Fibroblast of villous mesenchyme (primary cell): ENCODE measurements around the gene RLBP1. TPM values are rescaled to one million over a fixed set of nuclear protein-coding genes. Genes with fewer than 3 reads are reported as not detected.

ENCODE experiments used
- DNase-seq: peaks from one replicate; pipeline ENCODE4 v3.0.0-alpha.2; 2010; ENCODE audit warnings: low read depth
- H3K4me3 ChIP-seq: 2 replicates; pipeline ENCODE4 v1.5.1; 2011; ENCODE audit warnings: low read depth, mild to moderate bottlenecking, low read length
- total RNA-seq: library from RNA; depleted of rRNA; stranded (reverse); fragments of >200 nt; gene quantifications from 2 replicates; pipeline ENCODE4 v1.2.3, GENCODE V29; 2012
- TF ChIP-seq, protein P1 (sequence below): IDR thresholded peaks from 2 replicates; pipeline ENCODE4 v1.5.1; 2012; ENCODE audit warnings: low read depth, mild to moderate bottlenecking, low read length; ENCODE audit not compliant: insufficient read depth

Gene RLBP1
- total RNA-seq, 1 donor: not detected

DNA sequence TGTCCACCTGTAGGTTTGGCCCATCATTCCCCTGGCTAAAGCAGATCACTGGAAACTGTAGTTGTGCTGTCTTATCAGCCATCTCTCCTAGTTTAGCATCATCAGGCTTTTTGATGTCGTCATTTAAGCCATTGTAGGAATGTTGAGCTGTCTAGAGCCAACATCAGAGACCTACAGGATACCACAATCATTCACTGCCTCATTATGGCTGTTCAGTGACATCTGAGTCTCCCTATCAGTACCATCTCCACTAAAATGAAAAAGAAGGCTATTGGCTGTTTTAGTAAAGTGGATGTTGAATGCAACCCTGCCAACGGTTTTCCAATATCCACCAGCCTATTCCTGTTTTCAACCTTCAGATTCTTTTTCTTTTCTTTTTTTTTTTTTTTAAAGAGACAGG is 29.2 kb downstream of the RLBP1 start:
- TF ChIP-seq, protein P1, sequence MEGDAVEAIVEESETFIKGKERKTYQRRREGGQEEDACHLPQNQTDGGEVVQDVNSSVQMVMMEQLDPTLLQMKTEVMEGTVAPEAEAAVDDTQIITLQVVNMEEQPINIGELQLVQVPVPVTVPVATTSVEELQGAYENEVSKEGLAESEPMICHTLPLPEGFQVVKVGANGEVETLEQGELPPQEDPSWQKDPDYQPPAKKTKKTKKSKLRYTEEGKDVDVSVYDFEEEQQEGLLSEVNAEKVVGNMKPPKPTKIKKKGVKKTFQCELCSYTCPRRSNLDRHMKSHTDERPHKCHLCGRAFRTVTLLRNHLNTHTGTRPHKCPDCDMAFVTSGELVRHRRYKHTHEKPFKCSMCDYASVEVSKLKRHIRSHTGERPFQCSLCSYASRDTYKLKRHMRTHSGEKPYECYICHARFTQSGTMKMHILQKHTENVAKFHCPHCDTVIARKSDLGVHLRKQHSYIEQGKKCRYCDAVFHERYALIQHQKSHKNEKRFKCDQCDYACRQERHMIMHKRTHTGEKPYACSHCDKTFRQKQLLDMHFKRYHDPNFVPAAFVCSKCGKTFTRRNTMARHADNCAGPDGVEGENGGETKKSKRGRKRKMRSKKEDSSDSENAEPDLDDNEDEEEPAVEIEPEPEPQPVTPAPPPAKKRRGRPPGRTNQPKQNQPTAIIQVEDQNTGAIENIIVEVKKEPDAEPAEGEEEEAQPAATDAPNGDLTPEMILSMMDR: no peak
- no peak for DNase-seq
- H3K4me3 ChIP-seq: no peak overlapping the region

DNA sequence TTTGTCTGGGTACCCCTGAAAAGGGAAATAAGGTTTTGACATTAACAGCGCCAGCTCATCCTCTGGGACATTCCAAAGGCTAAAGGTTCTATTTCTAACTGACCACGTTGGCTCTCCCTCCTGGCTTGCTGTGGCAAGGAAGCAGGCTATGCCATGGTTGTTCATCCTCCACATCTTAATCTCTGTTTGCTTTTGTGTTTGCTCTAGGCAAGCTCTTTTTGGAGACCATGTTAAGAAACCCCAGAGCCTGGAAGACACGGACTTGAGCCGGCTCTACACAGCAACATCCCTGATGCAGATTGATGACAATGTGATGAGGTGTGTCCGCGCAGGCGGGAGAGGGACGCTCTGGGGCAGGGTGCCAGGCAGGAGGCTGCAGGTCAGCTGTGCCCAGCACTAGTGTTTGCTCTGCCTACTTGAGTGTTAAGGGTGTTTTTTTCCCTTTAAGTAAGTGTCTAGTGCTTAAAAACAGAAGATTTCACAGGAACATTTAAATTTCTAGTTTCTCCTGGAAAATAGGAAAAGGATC is 33.3 kb downstream of the RLBP1 start:
- DNase-seq: no peak
- H3K4me3 ChIP-seq: no peak overlapping the region
- TF ChIP-seq, protein P1: no peak

DNA sequence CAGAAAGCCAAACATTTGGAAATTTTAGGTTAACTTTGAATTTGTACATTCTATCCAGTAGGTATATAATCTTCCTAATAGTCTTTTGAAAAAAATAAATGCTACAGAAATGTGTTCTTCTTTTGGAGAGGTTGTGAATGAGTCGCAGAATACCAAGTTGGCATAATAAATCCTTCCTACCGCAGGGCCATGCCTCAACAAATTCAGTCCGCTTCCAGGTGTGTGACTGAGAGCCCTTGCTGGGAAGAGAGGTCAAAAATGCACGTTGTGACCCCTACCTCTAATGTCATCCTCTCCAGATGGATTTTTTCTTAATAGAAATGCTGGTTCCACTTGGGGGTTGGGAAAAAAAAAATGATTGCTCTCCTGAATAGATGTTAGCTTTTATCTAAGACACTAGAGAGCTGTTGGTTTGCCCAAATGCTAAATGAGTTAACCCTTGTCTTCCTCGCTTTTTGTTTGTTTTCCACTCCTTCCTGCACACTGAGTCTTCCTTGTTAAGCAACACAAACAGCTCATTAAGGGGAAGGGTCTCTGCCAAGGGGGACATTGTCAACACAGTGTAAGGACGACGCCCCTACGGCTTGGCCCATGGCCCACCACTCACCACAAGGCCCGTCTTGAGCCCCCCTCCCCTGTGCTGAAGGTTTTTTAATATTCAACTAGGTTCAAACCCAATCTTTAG is 33.9 kb downstream of the RLBP1 start:
- no peak overlapping the region for H3K4me3 ChIP-seq
- TF ChIP-seq, protein P1: no peak
- DNase-seq: no peak

DNA sequence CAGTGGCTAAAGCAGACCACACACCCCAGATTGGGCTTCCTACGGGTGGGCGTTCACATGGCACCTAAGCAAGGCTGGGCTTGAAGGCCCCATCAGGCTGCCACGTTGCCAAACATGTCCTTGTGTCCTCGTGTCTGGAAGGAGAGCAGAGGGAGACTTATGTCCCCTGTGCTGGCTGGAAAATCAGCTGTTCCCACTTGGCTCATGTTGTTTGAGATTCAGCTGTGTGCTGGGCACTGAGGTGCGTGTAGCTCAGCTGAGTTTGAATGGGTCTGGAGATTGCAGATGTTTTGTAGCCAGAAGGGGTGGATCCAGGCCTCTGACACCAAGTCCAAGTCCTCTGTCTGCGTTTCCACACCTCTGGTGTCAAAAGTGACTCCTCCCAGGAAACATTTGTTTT is 34.6 kb downstream of the RLBP1 start:
- H3K4me3 ChIP-seq: no peak overlapping the region
- TF ChIP-seq, protein P1: no peak
- no peak for DNase-seq

DNA sequence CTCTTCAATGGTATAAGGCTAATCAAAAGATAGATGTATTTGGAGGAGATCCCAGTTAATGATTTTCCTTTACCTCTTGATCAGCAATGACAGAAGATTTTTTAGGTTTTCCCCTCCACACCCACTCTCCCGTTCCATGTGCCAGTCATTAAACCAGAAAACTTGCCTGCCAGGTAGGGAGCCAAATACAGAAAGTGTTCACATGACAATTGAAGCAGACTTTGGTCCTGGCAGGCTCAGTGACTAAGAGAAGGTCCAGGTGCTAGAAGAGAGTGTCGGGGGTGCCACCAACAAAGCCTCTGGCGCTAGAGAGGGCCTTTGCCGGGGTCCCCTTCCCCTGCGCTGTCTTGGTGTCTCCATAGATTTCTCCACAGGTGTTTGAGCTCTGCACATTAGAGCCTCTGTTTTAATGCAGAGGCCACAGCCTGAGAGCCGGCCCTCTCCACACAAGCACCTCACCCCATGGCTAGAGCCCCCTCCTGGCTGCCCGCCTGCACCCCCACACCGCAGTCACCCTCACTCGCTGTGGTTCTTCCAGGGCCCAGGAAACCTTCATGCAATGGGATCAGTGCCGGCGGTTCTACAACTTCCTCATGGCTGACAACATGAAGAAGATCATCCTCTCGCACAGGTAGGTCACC is 36.4 kb downstream of the RLBP1 start:
- no peak for DNase-seq
- no peak overlapping the region for H3K4me3 ChIP-seq
- TF ChIP-seq, protein P1: no peak

DNA sequence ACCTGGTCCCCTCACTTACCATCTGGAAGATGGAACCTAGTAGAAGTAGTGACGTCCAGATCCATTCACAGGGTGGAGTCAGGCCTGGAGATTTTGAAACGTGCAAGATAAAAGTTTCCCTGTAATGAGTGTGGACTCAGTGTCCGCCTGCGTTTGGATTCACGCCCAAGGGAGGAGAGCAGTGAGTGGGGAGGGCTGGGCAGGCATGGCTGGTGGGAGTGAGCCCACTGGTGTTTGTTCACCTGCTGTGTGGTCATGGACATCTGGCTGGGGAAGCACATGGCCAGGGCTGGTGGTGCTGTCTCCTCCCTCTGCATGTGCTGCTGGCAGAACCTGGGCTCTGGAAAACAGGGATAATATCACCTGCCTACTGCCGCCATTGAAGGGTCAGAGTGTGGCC is 37.0 kb downstream of the RLBP1 start:
- DNase-seq: no peak
- TF ChIP-seq, protein P1: no peak
- no peak overlapping the region for H3K4me3 ChIP-seq
